Measurements from ENCODE around the gene SLC25A27. TPM values are rescaled to one million over a fixed set of nuclear protein-coding genes. Genes with fewer than 3 reads are reported as not detected.
A peak's percentile ranks its signal among the peaks of the same experiment; 100 is the strongest.

The SLC25A27 gene
- polyA plus RNA-seq, 1 donor (not counting 4 experiments of a cell fraction or from before 2014, with no cell fraction given): 10.4 TPM

DNA sequence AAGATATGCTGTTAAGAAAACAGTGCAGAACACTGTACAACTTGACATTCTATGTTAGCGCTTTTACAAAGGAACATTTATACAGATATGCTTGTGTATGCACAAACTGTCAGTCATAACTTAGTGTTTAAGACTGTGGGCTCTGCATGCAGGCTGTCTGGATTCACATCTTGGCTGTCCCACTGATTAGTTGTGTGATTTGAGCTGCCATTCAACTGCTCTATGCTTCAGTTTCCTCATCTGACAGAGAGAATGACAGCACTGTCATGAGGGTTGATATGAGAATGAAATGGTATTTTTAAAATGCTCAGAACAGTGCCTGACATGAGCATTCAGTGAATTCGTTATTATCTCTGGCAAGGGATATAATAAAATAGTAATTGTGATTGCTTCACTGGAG is 8.7 kb downstream of the SLC25A27 start:
- Histone ChIP-seq H4K20me1 (ENCODE audit: control insufficient read depth, extremely low read depth, insufficient read depth, low read length) (no peaks in the 10 kb centered on the region), H3K79me2 (ENCODE audit: control insufficient read depth, insufficient read depth, low read length) (no peaks in the 10 kb centered on the region), H3K27me3 (ENCODE audit: control insufficient read depth, extremely low read depth, insufficient read depth, low read length) (no peaks in the 10 kb centered on the region), H3K4me1 (ENCODE audit: control insufficient read depth, extremely low read depth, insufficient read depth, low read length) (no peaks in the 10 kb centered on the region), H2AFZ (ENCODE audit: control insufficient read depth, low read length) (no peak overlapping the region), H3K27ac (ENCODE audit: control insufficient read depth, insufficient read depth, low read length) (no peak overlapping the region), H3K9me1 (ENCODE audit: control insufficient read depth, extremely low read depth, insufficient read depth, low read length) (no peaks in the 10 kb centered on the region), H3K4me3 (ENCODE audit: control insufficient read depth in 2 of 3, extremely low read depth in 1 of 3, insufficient read depth in 2 of 3, low read depth in 1 of 3, low read length in 3 of 3) (no peak overlapping the region), H3K4me2 (ENCODE audit: control insufficient read depth, extremely low read depth, insufficient read depth, low read depth, low read length) (no peak overlapping the region), H3K9me3 (ENCODE audit: control insufficient read depth, low read depth, low read length) (no peaks in the 10 kb centered on the region), H3K9ac (ENCODE audit: control insufficient read depth, extremely low read depth, insufficient read depth, low read length) (no peak overlapping the region), H3K36me3 (ENCODE audit: control insufficient read depth in 2 of 2, extremely low read depth in 1 of 2, insufficient read depth in 2 of 2, low read length in 2 of 2) (no peaks in the 10 kb centered on the region)
- DNase-seq (ENCODE audit: low read depth, low spot score) (no peak), FAIRE-seq (peak; percentile 23)
- TF ChIP-seq CTCF (optimal IDR thresholded peaks at IDR 0.05 in 1 of 3, IDR thresholded peaks at IDR 0.05 in 1 of 3, conservative IDR thresholded peaks at IDR 0.05 in 1 of 3; ENCODE audit: extremely low read depth in 1 of 3, insufficient read depth in 2 of 3, low read length in 3 of 3): no peak
- dilution Hi-C loops (cut with MboI; ENCODE audit: extremely low pct_ligation_motif_present, low sequenced_read_pairs): no loop called here

DNA sequence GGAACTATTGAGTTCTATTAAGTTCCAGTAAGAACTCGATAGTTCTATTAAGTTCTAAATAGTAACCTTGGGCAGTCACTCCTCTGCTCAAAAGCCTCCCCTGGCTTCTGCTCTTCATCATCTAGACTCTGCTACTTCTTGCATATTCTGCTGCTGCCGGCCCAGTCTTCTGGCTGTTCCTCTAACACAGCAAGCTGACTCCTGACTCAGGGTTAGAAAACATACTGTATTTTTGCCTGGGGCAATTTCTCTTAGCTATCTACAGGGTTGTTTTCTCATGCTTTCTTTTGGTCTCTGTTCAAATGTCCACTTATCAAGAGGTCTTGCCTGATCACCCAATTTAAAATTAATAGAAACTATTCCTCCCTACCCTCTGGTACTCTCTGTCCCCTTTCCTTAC is 14.6 kb downstream of the SLC25A27 start:
- H3K4me3 ChIP-seq (ENCODE audit: control insufficient read depth in 2 of 3, extremely low read depth in 1 of 3, insufficient read depth in 2 of 3, low read depth in 1 of 3, low read length in 3 of 3): no peak overlapping the region
- H4K20me1 ChIP-seq (ENCODE audit: control insufficient read depth, extremely low read depth, insufficient read depth, low read length): no peaks in the 10 kb centered on the region
- H3K79me2 ChIP-seq (ENCODE audit: control insufficient read depth, insufficient read depth, low read length): no peaks in the 10 kb centered on the region
- no peak overlapping the region for H3K9ac ChIP-seq (ENCODE audit: control insufficient read depth, extremely low read depth, insufficient read depth, low read length)
- no peaks in the 10 kb centered on the region for H3K4me1 ChIP-seq (ENCODE audit: control insufficient read depth, extremely low read depth, insufficient read depth, low read length)
- no peaks in the 10 kb centered on the region for H3K27me3 ChIP-seq (ENCODE audit: control insufficient read depth, extremely low read depth, insufficient read depth, low read length)
- no peak overlapping the region for H3K27ac ChIP-seq (ENCODE audit: control insufficient read depth, insufficient read depth, low read length)
- no peak for DNase-seq (ENCODE audit: low read depth, low spot score)
- dilution Hi-C loops (cut with MboI; ENCODE audit: extremely low pct_ligation_motif_present, low sequenced_read_pairs): no loop called here
- H3K9me1 ChIP-seq (ENCODE audit: control insufficient read depth, extremely low read depth, insufficient read depth, low read length): no peaks in the 10 kb centered on the region
- no peaks in the 10 kb centered on the region for H3K36me3 ChIP-seq (ENCODE audit: control insufficient read depth in 2 of 2, extremely low read depth in 1 of 2, insufficient read depth in 2 of 2, low read length in 2 of 2)
- no peak overlapping the region for H3K4me2 ChIP-seq (ENCODE audit: control insufficient read depth, extremely low read depth, insufficient read depth, low read depth, low read length)
- H2AFZ ChIP-seq (ENCODE audit: control insufficient read depth, low read length): no peak overlapping the region
- no peaks in the 10 kb centered on the region for H3K9me3 ChIP-seq (ENCODE audit: control insufficient read depth, low read depth, low read length)
- TF ChIP-seq CTCF (optimal IDR thresholded peaks at IDR 0.05 in 1 of 3, IDR thresholded peaks at IDR 0.05 in 1 of 3, conservative IDR thresholded peaks at IDR 0.05 in 1 of 3; ENCODE audit: extremely low read depth in 1 of 3, insufficient read depth in 2 of 3, low read length in 3 of 3): no peak
- TF ChIP-seq EZH2 (IDR thresholded peaks at IDR 0.05; ENCODE audit: low read length): no peak
- FAIRE-seq: no peak

All from keratinocyte (primary cell).